RWPE2 (cell line): ENCODE measurements around the gene TRIO.
A peak's percentile ranks its signal among the peaks of the same experiment; 100 is the strongest.

ENCODE experiments used
- ATAC-seq: fragments of 200-7000 bp; cut with Tn5 transposase; 3 replicates; pipeline ENCODE4 v1.9.1; 2021; ENCODE audit warnings: low read depth
- DNase-seq: peaks from one replicate; pipeline ENCODE4 v3.0.0-alpha.2; 2020; ENCODE audit warnings: low spot score
- H3K27ac ChIP-seq: fragments of 450-650 bp; 2 replicates; pipeline ENCODE4 v1.5.1; 2017; ENCODE audit warnings: mild to moderate bottlenecking; ENCODE audit not compliant: poor library complexity, severe bottlenecking
- H3K27me3 ChIP-seq: fragments of 250-450 bp; sonication (Bioruptor Pico); 2 replicates; pipeline ENCODE4 v1.5.1; 2021; ENCODE audit warnings: mild to moderate bottlenecking, moderate library complexity; ENCODE audit not compliant: insufficient read depth, poor library complexity, severe bottlenecking
- H3K36me3 ChIP-seq: fragments of 250-450 bp; sonication (Bioruptor Pico); 2 replicates; pipeline ENCODE4 v1.5.1; 2020; ENCODE audit warnings: low read depth, mild to moderate bottlenecking, moderate library complexity
- H3K4me1 ChIP-seq: fragments of 250-450 bp; sonication (Bioruptor Pico); 2 replicates; pipeline ENCODE4 v1.5.1; 2021; ENCODE audit warnings: mild to moderate bottlenecking, moderate library complexity; ENCODE audit not compliant: insufficient read depth, poor library complexity, severe bottlenecking
- H3K4me3 ChIP-seq: fragments of 250-450 bp; sonication (Bioruptor Pico); 2 replicates; pipeline ENCODE4 v1.5.1; 2021; ENCODE audit warnings: mild to moderate bottlenecking, moderate library complexity; ENCODE audit not compliant: severe bottlenecking
- H3K9me3 ChIP-seq: fragments of 250-450 bp; sonication (Bioruptor Pico); 2 replicates; pipeline ENCODE4 v1.5.1; 2021; ENCODE audit warnings: mild to moderate bottlenecking, moderate library complexity; ENCODE audit not compliant: severe bottlenecking
- CTCF ChIP-seq: fragments of 450-650 bp; IDR thresholded peaks from one replicate; pipeline ENCODE4 v1.5.1; 2017; ENCODE audit warnings: mild to moderate bottlenecking, moderate library complexity; ENCODE audit not compliant: poor library complexity, severe bottlenecking

TRIO gene

GRCh38 chr5:14396066-14396465 lies 252.9 kb downstream of the TRIO start:
- Histone ChIP-seq H3K4me1 (peaks cover 26% of the 10 kb centered on the region), H3K9me3 (no peaks in the 10 kb centered on the region), H3K36me3 (peaks cover 90% of the 10 kb centered on the region), H3K27me3 (no peaks in the 10 kb centered on the region), H3K4me3 (no peak overlapping the region), H3K27ac (no peak overlapping the region)
- DNase-seq (no peak), ATAC-seq (no peak)
- no peak for TF ChIP-seq CTCF

GRCh38 chr5:14396737-14397136 lies 253.6 kb downstream of the TRIO start:
- no peak for DNase-seq
- Histone ChIP-seq H3K4me1 (peaks cover 27% of the 10 kb centered on the region), H3K27ac (peak overlapping the region; percentile 73), H3K36me3 (peaks cover 90% of the 10 kb centered on the region), H3K27me3 (no peaks in the 10 kb centered on the region), H3K9me3 (no peaks in the 10 kb centered on the region), H3K4me3 (no peak overlapping the region)
- no peak for ATAC-seq
- TF ChIP-seq CTCF, result no peak

- Histone ChIP-seq H3K27me3 (no peaks in the 10 kb centered on the region), H3K9me3 (no peaks in the 10 kb centered on the region), H3K36me3 (peaks cover 87% of the 10 kb centered on the region), H3K27ac (peak overlapping the region; percentile 73), H3K4me3 (no peak overlapping the region), H3K4me1 (peaks cover 27% of the 10 kb centered on the region)
- ATAC-seq, result peak; percentile 56
- DNase-seq, result no peak
- TF ChIP-seq CTCF, result no peak
Observed at GRCh38 chr5:14397717-14398116, 254.6 kb downstream of the TRIO start.

- ATAC-seq, result peak; percentile 51
- peak; percentile 97 for TF ChIP-seq CTCF
- Histone ChIP-seq H3K4me3 (no peak overlapping the region), H3K9me3 (no peaks in the 10 kb centered on the region), H3K27me3 (no peaks in the 10 kb centered on the region), H3K36me3 (peaks cover 76% of the 10 kb centered on the region), H3K27ac (peak overlapping the region; percentile 73), H3K4me1 (peaks cover 27% of the 10 kb centered on the region)
- DNase-seq, result no peak
Observed at GRCh38 chr5:14399054-14399692, 256.0 kb downstream of the TRIO start.

GRCh38 chr5:14400085-14400484 lies 256.9 kb downstream of the TRIO start:
- Histone ChIP-seq H3K4me3 (no peak overlapping the region), H3K36me3 (peaks cover 73% of the 10 kb centered on the region), H3K9me3 (no peaks in the 10 kb centered on the region), H3K4me1 (peaks cover 27% of the 10 kb centered on the region), H3K27ac (peak overlapping the region; percentile 73), H3K27me3 (no peaks in the 10 kb centered on the region)
- TF ChIP-seq CTCF, result no peak
- no peak for DNase-seq
- 0 out of 3 replicates have a peak, but pooled peaks have one; percentile 35 for ATAC-seq
